D341Med (cell line): ENCODE data around the gene TAAR9.
"Not testable (repeated sequence)": the region's sequence is repeated elsewhere in the genome, so short reads cannot be mapped to it uniquely, and the experiment has no call there.

Experiments
- DNase-seq: peaks from one replicate; pipeline ENCODE4 v3.0.0; 2012; ENCODE audit warnings: low spot score

The TAAR9 gene

DNA sequence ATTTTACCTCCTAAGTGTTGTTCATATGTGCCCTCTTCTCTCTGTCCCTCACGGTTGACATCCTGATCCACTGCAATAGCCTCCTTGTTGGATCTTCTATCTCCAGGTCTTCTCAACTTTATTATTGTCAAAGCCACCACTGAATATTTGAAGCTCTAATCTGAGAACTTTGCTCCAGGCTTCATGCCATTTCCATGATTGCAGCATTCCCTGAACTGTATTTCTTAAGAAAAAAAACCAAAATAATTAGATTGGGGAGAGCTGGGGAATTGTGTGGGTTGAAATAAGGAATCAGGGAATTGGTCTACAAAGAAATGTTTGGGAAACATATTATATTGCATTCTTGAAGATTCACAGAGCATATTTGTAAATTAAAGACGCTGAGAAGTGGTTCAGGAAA, 22.7 kb upstream of the TAAR9 start:
- no peak for DNase-seq

- no peak for DNase-seq
Observed at GRCh38 chr6:132520953-132521352, 17.1 kb upstream of the TAAR9 start.

- no peak for DNase-seq
Observed at GRCh38 chr6:132524646-132525045, 13.4 kb upstream of the TAAR9 start.

GRCh38 chr6:132525866-132526265, 12.2 kb upstream of the TAAR9 start:
- DNase-seq: no peak

DNA sequence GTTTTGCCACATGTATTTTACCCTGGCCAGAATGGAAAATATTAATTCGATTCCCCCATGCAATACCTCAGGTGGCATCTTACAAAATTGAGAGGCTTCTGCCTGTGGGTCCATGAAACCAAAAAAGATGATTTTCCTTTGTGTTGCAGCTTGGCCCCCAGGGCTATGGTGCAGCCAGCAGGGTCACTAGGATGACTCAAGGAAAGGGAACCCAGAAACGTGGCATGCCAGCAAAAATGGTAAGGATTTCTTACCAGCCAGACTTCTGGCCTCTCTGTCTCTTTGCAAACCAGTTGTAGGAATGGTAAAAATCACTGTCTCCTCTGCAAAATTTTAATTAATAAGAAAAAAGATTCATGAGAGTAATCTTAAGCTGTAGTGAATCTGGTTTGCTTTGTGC, 11.6 kb upstream of the TAAR9 start:
- no peak for DNase-seq

- DNase-seq: no peak
Observed at GRCh38 chr6:132527791-132528190, 10.3 kb upstream of the TAAR9 start.

- peak; percentile 44 for DNase-seq
Observed at GRCh38 chr6:132530293-132530974, 7.6 kb upstream of the TAAR9 start.

DNA sequence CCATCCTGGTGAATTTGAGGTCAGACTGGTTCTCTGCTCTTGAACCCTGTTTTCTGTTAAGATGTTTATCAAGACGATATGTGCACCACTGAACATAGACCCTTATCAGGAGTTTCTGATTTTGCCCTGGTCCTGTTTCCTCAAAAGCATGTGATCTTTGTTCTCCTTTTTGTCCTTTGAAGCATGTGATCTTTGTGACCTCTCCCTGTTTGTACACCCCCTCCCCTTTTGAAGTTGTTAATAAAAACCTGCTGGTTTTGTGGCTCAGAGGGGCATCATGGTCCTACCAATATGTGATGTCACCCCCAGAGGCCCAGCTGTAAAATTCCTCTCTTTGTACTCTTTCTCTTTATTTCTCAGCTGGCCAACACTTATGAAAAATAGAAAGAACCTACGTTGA, 3.5 kb upstream of the TAAR9 start:
- not testable (repeated sequence) for DNase-seq

DNA sequence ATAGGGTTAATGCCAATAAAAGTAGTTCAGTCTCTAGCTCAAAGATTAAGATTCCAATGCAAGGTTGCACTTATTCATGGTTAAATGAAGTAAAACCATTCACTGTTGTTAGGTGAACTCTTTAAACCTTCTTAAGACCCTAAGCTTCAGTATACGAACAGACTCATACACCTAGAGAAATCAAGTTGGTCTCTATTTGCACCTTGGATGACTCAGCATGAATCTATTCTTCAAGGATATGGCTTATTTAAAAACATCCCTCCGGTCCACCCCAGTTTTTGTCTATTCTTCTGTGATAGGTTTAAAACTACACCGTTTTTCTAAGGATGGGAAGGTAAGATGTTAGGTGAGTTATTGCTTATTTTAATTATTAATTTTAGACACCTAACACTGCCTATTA, 932 bp upstream of the TAAR9 start:
- DNase-seq: no peak

DNA sequence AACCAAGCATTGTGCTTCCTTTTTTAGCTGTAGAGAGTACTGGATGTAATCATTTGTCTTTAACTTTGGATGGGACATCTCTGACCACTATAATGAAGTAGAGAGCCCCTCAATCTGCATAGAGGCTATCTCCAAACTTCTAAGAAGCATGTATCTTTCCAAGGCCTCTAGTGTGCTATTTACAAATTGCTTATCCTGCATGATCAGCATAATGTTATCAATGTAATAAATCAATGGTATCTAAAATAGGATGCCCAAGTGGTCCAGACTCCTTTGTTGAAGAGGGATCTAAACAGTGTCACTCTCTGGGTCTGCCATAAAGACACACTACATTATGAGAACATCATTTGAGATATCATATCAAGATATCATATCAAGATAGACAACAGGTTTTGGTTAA, 6.7 kb downstream of the TAAR9 start:
- no peak for DNase-seq

- no peak for DNase-seq
Observed at GRCh38 chr6:132548746-132549463, 10.8 kb downstream of the TAAR9 start.

DNA sequence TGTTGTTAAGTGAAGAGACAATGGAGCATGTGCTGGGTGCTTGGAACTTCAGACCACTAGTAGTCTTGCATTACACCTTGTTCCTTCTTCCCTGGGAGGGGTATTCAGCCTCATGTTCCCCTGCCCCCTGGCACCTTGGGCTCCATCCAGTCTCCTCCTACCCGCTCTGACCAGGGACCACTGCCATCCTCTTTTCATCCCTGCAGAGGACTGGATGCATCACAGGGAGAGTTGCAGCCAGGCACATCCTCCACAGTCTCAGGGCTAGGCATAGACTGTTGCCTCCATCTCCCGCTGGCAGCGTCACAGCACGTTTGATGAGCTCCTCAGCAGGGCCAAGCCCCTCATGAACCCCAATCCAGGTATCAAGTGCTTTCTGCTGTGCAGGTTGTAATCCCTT, 13.1 kb downstream of the TAAR9 start:
- DNase-seq: no peak

DNA sequence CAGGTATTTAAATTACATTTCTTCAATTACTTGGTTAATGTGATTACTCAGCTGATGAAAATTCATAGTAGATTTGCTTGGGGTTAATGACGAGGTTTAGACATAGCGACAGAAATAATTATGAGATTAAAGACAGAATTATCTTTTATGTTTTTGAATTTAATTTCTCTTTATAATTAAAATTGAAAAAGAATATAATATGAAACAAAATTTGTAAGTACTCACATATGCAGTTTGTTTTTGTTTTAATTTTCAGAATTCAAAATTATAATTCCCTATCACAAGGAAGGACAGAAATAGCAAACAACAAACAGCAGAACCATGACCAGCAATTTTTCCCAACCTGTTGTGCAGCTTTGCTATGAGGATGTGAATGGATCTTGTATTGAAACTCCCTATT, 14.3 kb downstream of the TAAR9 start, which contains the start of gene TAAR8:
TAAR8 (plus strand) TSS at position 301 of the 400 bp plus-strand sequence; CDS start at position 322, 21 bp downstream.
- DNase-seq: no peak

- not testable (repeated sequence) for DNase-seq
Observed at GRCh38 chr6:132560087-132560486, 22.0 kb downstream of the TAAR9 start.

DNA sequence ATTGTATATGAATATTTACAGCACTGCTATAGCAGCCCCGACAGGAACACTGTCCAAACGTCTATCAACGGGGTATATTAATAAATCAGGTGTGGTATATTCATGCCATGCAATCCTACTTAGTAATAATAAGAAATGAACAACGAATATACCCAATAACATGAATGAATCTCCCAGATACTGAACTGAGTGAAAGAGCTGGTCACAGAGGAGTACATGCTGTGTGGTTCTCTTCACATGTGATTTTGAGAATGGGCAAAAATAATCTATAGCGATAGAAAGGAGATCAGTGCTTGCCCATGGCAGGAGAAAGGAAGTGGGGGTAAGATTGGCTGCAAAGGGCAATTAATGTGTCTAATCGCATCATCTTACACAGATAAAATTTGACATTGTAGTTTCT, 28.3 kb downstream of the TAAR9 start:
- DNase-seq: no peak

- no peak for DNase-seq
Observed at GRCh38 chr6:132567566-132567965, 29.5 kb downstream of the TAAR9 start.

GRCh38 chr6:132568611-132569010, 30.5 kb downstream of the TAAR9 start:
- no peak for DNase-seq

GRCh38 chr6:132569170-132569569, 31.1 kb downstream of the TAAR9 start:
- no peak for DNase-seq

DNA sequence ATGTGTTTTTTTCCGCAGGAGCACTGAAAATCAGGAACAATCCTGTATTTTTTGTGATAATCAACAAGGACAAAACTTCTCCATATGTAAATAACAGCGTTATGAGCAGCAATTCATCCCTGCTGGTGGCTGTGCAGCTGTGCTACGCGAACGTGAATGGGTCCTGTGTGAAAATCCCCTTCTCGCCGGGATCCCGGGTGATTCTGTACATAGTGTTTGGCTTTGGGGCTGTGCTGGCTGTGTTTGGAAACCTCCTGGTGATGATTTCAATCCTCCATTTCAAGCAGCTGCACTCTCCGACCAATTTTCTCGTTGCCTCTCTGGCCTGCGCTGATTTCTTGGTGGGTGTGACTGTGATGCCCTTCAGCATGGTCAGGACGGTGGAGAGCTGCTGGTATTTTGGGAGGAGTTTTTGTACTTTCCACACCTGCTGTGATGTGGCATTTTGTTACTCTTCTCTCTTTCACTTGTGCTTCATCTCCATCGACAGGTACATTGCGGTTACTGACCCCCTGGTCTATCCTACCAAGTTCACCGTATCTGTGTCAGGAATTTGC, 32.2 kb downstream of the TAAR9 start, which contains the start of gene TAAR6:
TAAR6 (plus strand) TSS at position 102 of the 557 bp plus-strand sequence; CDS start at position 102, 0 bp downstream.
- DNase-seq: no peak

- no peak for DNase-seq
Observed at GRCh38 chr6:132571774-132572173, 33.7 kb downstream of the TAAR9 start.

DNA sequence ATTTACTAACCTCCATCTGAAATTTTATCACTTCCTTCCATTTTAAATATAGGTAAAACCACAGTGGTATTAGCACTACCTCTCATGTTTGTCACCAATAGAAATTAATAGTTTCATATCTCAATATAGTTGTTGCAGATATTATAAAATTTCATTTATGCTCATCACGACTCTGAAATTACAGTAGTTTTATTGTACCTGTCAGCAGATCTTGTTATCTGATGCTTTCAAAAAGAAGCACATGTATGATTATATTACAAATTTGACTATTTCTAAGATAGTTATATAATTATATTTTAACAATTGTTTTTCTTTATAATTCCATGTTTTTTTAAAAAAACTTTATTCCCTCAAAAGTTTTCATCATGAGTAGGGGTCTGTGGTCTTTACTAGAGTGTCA, 46.6 kb downstream of the TAAR9 start:
- no peak for DNase-seq

DNA sequence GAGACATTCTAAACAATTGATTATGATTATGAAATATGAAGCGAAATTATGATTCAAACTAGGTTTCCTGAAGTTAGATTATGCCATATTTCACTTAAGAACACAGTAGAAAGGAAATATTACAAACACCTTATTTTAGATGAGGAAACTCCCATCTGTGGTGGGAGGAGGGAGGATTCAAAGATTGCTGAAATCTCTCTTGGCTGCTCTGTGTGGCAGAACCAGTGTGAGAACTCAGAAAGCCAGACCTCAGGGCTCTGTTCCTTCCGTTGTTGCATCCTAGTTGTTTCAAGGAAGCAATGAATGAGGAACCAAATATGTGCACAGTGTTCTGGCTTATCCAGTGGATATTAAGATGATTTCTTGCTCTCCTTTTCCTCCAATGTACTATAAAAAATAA, 49.3 kb downstream of the TAAR9 start:
- no peak for DNase-seq
